ENCODE results near the gene FBLL1.
A peak's percentile ranks its signal among the peaks of the same experiment; 100 is the strongest.

FBLL1 gene

DNA sequence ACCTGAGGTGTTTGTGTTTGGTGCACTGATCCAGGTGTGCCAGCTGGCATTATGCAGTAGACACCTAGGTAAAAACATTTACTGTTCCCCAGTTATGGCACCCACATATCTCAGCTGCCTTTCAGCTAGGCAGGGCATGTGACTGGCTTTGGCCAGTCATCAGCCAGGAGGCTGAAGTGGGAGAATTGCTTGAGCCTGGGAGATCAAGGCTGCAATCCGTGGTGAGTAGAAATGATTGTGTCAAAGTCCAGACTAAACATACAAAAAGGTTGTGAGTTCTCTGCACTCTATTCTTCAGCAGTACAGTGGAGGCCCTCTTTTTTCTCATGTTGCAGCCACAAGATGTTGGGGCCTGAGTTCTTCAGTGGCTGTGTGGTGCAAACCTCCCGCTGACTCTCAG, 3.2 kb upstream of the FBLL1 start:
- TF ChIP-seq, protein P1, sequence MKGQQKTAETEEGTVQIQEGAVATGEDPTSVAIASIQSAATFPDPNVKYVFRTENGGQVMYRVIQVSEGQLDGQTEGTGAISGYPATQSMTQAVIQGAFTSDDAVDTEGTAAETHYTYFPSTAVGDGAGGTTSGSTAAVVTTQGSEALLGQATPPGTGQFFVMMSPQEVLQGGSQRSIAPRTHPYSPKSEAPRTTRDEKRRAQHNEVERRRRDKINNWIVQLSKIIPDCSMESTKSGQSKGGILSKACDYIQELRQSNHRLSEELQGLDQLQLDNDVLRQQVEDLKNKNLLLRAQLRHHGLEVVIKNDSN (IDR thresholded peaks at IDR 0.05), result 0 out of 2 replicates have a peak, but pooled peaks have one; percentile 13
- TF ChIP-seq, protein P2, sequence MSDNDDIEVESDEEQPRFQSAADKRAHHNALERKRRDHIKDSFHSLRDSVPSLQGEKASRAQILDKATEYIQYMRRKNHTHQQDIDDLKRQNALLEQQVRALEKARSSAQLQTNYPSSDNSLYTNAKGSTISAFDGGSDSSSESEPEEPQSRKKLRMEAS (IDR thresholded peaks at IDR 0.05), result no peak
- no peak for TF ChIP-seq CREB1 (IDR thresholded peaks at IDR 0.05; ENCODE audit: low read depth)

DNA sequence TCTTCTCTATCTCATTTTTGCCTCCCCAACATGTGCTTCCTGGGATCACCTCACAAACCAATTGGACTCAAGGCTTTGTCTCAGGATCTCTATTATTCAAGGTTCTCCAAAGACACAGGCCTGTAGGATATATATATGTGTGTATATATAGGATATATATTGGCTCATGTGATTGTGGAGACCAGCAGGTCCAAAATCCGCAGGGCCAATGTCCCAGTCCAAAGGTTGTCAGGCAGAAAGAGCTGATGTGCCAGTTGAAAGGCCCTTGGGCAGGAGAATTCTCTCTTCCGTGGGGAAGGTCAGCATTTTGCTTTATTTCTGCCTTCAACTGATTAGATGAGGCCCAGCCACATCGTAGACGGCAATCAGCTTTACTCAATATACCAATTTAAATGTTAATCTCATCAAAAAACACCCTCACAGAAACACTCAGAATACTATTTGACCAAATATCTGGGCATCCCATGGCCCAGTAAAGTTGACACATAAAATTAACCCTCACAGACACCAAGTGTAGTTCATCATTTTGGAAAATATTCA, 1.3 kb upstream of the FBLL1 start:
- TF ChIP-seq YY1 (IDR thresholded peaks at IDR 0.05; ENCODE audit: low read depth) (no peak), TCF12 (IDR thresholded peaks at IDR 0.05; ENCODE audit: low read depth) (no peak), FOXM1 (IDR thresholded peaks at IDR 0.05; ENCODE audit: borderline replicate concordance, low read depth) (no peak), EP300 (IDR thresholded peaks at IDR 0.05; ENCODE audit: borderline replicate concordance) (no peak), TEAD4 (IDR thresholded peaks at IDR 0.05) (no peak), RAD21 (IDR thresholded peaks at IDR 0.05; ENCODE audit: low read depth) (no peak), NFIC (IDR thresholded peaks at IDR 0.05) (no peak), TAF1 (IDR thresholded peaks at IDR 0.05; ENCODE audit: low read depth) (no peak), CREB1 (IDR thresholded peaks at IDR 0.05; ENCODE audit: low read depth) (no peak)
- TF ChIP-seq, protein P2 (IDR thresholded peaks at IDR 0.05), result no peak
- TF ChIP-seq, protein P1 (IDR thresholded peaks at IDR 0.05), result no peak
- TF ChIP-seq, protein P3, sequence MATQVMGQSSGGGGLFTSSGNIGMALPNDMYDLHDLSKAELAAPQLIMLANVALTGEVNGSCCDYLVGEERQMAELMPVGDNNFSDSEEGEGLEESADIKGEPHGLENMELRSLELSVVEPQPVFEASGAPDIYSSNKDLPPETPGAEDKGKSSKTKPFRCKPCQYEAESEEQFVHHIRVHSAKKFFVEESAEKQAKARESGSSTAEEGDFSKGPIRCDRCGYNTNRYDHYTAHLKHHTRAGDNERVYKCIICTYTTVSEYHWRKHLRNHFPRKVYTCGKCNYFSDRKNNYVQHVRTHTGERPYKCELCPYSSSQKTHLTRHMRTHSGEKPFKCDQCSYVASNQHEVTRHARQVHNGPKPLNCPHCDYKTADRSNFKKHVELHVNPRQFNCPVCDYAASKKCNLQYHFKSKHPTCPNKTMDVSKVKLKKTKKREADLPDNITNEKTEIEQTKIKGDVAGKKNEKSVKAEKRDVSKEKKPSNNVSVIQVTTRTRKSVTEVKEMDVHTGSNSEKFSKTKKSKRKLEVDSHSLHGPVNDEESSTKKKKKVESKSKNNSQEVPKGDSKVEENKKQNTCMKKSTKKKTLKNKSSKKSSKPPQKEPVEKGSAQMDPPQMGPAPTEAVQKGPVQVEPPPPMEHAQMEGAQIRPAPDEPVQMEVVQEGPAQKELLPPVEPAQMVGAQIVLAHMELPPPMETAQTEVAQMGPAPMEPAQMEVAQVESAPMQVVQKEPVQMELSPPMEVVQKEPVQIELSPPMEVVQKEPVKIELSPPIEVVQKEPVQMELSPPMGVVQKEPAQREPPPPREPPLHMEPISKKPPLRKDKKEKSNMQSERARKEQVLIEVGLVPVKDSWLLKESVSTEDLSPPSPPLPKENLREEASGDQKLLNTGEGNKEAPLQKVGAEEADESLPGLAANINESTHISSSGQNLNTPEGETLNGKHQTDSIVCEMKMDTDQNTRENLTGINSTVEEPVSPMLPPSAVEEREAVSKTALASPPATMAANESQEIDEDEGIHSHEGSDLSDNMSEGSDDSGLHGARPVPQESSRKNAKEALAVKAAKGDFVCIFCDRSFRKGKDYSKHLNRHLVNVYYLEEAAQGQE (IDR thresholded peaks at IDR 0.05; ENCODE audit: low read depth), result no peak

DNA sequence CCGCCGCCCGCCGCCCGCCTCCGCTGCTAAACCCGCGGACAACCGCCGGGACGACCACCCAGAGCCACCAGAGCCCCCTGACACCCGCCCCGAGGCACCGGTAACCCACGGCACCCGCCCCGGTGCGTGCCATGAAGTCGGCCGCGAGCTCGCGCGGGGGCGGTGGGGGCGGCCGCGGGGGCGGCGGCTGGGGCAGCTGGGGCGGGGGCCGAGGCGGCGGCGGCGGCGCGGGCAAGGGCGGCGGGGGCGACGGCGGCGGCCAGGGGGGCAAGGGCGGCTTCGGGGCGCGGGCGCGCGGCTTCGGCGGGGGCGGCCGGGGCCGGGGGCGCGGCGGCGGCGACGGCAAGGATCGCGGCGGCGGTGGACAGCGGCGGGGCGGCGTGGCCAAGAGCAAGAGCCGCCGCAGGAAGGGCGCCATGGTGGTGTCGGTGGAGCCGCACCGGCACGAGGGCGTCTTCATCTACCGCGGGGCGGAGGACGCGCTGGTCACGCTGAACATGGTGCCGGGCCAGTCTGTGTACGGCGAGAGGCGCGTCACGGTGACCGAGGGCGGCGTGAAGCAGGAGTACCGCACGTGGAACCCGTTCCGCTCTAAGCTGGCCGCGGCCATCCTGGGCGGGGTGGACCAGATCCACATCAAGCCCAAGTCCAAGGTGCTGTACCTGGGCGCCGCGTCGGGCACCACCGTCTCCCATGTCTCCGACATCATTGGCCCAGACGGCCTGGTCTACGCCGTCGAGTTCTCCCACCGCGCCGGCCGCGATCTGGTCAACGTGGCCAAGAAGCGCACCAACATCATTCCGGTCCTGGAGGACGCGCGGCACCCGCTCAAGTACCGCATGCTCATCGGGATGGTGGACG, 499 bp downstream of the FBLL1 start:
- TF ChIP-seq, protein P3 (IDR thresholded peaks at IDR 0.05; ENCODE audit: low read depth), result peak; percentile 15; the same call in 1 of the 2 replicates
- TF ChIP-seq EP300 (IDR thresholded peaks at IDR 0.05; ENCODE audit: borderline replicate concordance), result no peak
- TF ChIP-seq, protein P2 (IDR thresholded peaks at IDR 0.05), result peak; percentile 71

DNA sequence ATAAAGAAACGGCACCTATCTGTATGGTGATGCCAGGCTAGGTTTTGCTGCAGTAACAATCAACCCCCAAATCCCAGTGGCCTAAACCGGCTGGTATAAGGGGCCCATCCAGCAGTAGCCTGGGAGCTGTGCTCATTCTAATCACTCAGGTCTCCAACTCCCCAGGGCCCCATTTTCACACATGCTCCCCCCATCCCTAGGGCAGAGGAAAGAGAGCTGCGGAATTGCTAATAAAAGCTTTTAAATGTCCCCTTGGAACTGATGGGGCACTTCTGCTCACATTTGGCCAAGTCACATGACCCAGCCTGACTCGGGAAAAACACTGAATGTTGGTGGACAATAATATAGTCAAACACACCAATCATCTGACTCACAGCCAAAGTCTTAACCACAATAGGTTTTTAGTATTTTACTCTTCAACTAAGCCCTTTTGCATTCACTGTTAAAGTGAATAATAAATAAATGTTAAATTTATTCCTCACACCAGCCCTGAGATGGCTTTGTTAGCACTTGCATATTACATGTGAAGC, 1.6 kb downstream of the FBLL1 start:
- no peak for TF ChIP-seq CEBPB (IDR thresholded peaks at IDR 0.05)
- TF ChIP-seq, protein P2 (IDR thresholded peaks at IDR 0.05), result no peak
- TF ChIP-seq, protein P3 (IDR thresholded peaks at IDR 0.05; ENCODE audit: low read depth), result no peak
- no peak for TF ChIP-seq YY1 (IDR thresholded peaks at IDR 0.05; ENCODE audit: low read depth)
- TF ChIP-seq TCF12 (IDR thresholded peaks at IDR 0.05; ENCODE audit: low read depth), result no peak
- no peak for TF ChIP-seq EGR1 (IDR thresholded peaks at IDR 0.05)
- no peak for TF ChIP-seq TAF1 (IDR thresholded peaks at IDR 0.05; ENCODE audit: low read depth)
- TF ChIP-seq, protein P1 (IDR thresholded peaks at IDR 0.05), result peak; percentile 34; the same call in 1 of the 2 replicates

All from Ishikawa (cell line).